Karpas-422 (cell line): ENCODE measurements around the gene REM2. TPM values are rescaled to one million over a fixed set of nuclear protein-coding genes. Genes with fewer than 3 reads are reported as not detected.
A peak's percentile ranks its signal among the peaks of the same experiment; 100 is the strongest.

Experiments
- DNase-seq: peaks from one replicate; pipeline ENCODE4 v3.0.0-alpha.2; 2015
- H2AFZ ChIP-seq: fragments of 200-600 bp; sonication (generic); 2 replicates; pipeline ENCODE4 v1.6.1; 2014; ENCODE audit warnings: antibody characterized with exemption, low read length, mixed read lengths
- H3K27ac ChIP-seq: fragments of 200-600 bp; sonication (generic); 2 replicates; pipeline ENCODE4 v1.5.1; 2014; ENCODE audit warnings: mild to moderate bottlenecking, low read length, moderate library complexity
- H3K27me3 ChIP-seq: fragments of 200-600 bp; sonication (generic); 2 replicates; pipeline ENCODE4 v1.6.1; 2014; ENCODE audit warnings: low read length, mixed read lengths
- H3K36me3 ChIP-seq: fragments of 200-600 bp; sonication (generic); 2 replicates; pipeline ENCODE4 v1.6.1; 2014; ENCODE audit warnings: low read length, mixed read lengths; ENCODE audit not compliant: insufficient read depth
- H3K4me1 ChIP-seq: fragments of 200-600 bp; sonication (generic); 2 replicates; pipeline ENCODE4 v1.6.1; 2014; ENCODE audit warnings: mild to moderate bottlenecking, low read length, mixed read lengths
- H3K4me2 ChIP-seq: fragments of 200-600 bp; sonication (generic); 2 replicates; pipeline ENCODE4 v1.6.1; 2014; ENCODE audit warnings: low read length, low read depth, mild to moderate bottlenecking; ENCODE audit not compliant: poor library complexity, severe bottlenecking
- H3K4me3 ChIP-seq: fragments of 200-600 bp; sonication (generic); 2 replicates; pipeline ENCODE4 v1.5.1; 2014; ENCODE audit warnings: mild to moderate bottlenecking, antibody characterized with exemption, low read length, mixed read lengths
- H3K79me2 ChIP-seq: fragments of 200-600 bp; sonication (generic); 2 replicates; pipeline ENCODE4 v1.6.1; 2014; ENCODE audit warnings: mild to moderate bottlenecking, low read length, mixed read lengths
- H3K9ac ChIP-seq: fragments of 200-600 bp; sonication (generic); 2 replicates; pipeline ENCODE4 v1.6.0; 2014; ENCODE audit warnings: low read length
- H3K9me2 ChIP-seq: fragments of 200-600 bp; sonication (generic), shearing (Covaris generic); replicated peaks from 2 replicates; pipeline ENCODE4 v1.6.0; 2014; ENCODE audit warnings: mild to moderate bottlenecking, low read length, moderate library complexity; ENCODE audit not compliant: insufficient read depth
- H3K9me3 ChIP-seq: fragments of 300-700, 200-600 bp; sonication (generic); 2 replicates; pipeline ENCODE4 v1.6.1; 2014; ENCODE audit warnings: low read length, mixed read lengths
- H4K20me1 ChIP-seq: fragments of 200-600 bp; sonication (generic); 2 replicates; pipeline ENCODE4 v1.6.1; 2014; ENCODE audit warnings: mild to moderate bottlenecking, antibody characterized with exemption, low read length, low read depth; ENCODE audit not compliant: insufficient read depth
- total RNA-seq: library from RNA; depleted of rRNA; stranded (reverse); fragments of >200 nt; shearing (Covaris generic); gene quantifications from 2 replicates; pipeline ENCODE4 v1.2.3, GENCODE V29; 2014; ENCODE audit warnings: low replicate concordance

The REM2 gene
- total RNA-seq, 1 experiment from 2014 or later: not detected

GRCh38 chr14:22920697-22921096, 37.7 kb downstream of the REM2 start:
- H3K79me2 ChIP-seq: peaks cover 30% of the 10 kb centered on the region
- H3K27ac ChIP-seq: peak overlapping the region; percentile 82; the same call in 1 of the 2 replicates
- no peaks in the 10 kb centered on the region for H4K20me1 ChIP-seq
- H3K9me3 ChIP-seq: no peaks in the 10 kb centered on the region
- no peak for DNase-seq
- H3K4me3 ChIP-seq: no peak overlapping the region
- peak overlapping the region; percentile 80 for H3K4me2 ChIP-seq
- no peaks in the 10 kb centered on the region for H3K27me3 ChIP-seq
- H3K4me1 ChIP-seq: peaks cover 32% of the 10 kb centered on the region
- H2AFZ ChIP-seq: no peak overlapping the region
- H3K9ac ChIP-seq: 0 out of 2 replicates have a peak overlapping the region, but pooled peaks have one; percentile 67
- H3K36me3 ChIP-seq: peaks cover 30% of the 10 kb centered on the region
- H3K9me2 ChIP-seq: no peaks in the 10 kb centered on the region

GRCh38 chr14:22922294-22922693, 39.3 kb downstream of the REM2 start:
- Histone ChIP-seq H4K20me1 (no peaks in the 10 kb centered on the region), H2AFZ (no peak overlapping the region), H3K79me2 (peaks cover 30% of the 10 kb centered on the region), H3K9me3 (no peaks in the 10 kb centered on the region), H3K9me2 (no peaks in the 10 kb centered on the region), H3K27me3 (no peaks in the 10 kb centered on the region), H3K27ac (no peak overlapping the region), H3K4me2 (no peak overlapping the region), H3K36me3 (peaks cover 44% of the 10 kb centered on the region), H3K4me3 (no peak overlapping the region), H3K4me1 (peaks cover 44% of the 10 kb centered on the region), H3K9ac (no peak overlapping the region)
- no peak for DNase-seq

- Histone ChIP-seq H3K4me3 (no peak overlapping the region), H3K79me2 (peaks cover 32% of the 10 kb centered on the region), H3K27me3 (no peaks in the 10 kb centered on the region), H3K4me1 (peaks cover 48% of the 10 kb centered on the region), H3K9me3 (no peaks in the 10 kb centered on the region), H3K36me3 (peaks cover 46% of the 10 kb centered on the region), H2AFZ (no peak overlapping the region), H3K27ac (no peak overlapping the region), H4K20me1 (no peaks in the 10 kb centered on the region), H3K4me2 (no peak overlapping the region), H3K9ac (no peak overlapping the region), H3K9me2 (no peaks in the 10 kb centered on the region)
- no peak for DNase-seq
Observed at GRCh38 chr14:22923746-22924145, 40.7 kb downstream of the REM2 start.

GRCh38 chr14:22925513-22925912, 42.5 kb downstream of the REM2 start:
- H3K4me1 ChIP-seq: peaks cover 43% of the 10 kb centered on the region

GRCh38 chr14:22926316-22926715, 43.3 kb downstream of the REM2 start:
- peaks cover 39% of the 10 kb centered on the region for H3K36me3 ChIP-seq

More at GRCh38 chr14:22925513-22925912, 42.5 kb downstream of the REM2 start:
- Histone ChIP-seq H3K36me3 (peaks cover 44% of the 10 kb centered on the region), H3K27me3 (no peaks in the 10 kb centered on the region), H2AFZ (no peak overlapping the region), H3K9ac (no peak overlapping the region), H3K9me3 (no peaks in the 10 kb centered on the region), H3K79me2 (peaks cover 36% of the 10 kb centered on the region), H3K9me2 (no peaks in the 10 kb centered on the region), H3K4me3 (no peak overlapping the region), H3K27ac (no peak overlapping the region), H4K20me1 (no peaks in the 10 kb centered on the region), H3K4me2 (peak overlapping the region; percentile 95)
- DNase-seq: no peak

GRCh38 chr14:22928237-22929103, 45.4 kb downstream of the REM2 start:
- H3K4me2 ChIP-seq: peak overlapping the region; percentile 95
- no peaks in the 10 kb centered on the region for H3K27me3 ChIP-seq
- DNase-seq: peak; percentile 64
- peaks cover 35% of the 10 kb centered on the region for H3K4me1 ChIP-seq
- no peaks in the 10 kb centered on the region for H4K20me1 ChIP-seq
- peak overlapping the region; percentile 84 for H3K4me3 ChIP-seq
- peak overlapping the region; percentile 90 for H3K9ac ChIP-seq
- peak overlapping the region; percentile 27; the same call in 1 of the 2 replicates for H2AFZ ChIP-seq
- H3K36me3 ChIP-seq: peaks cover 30% of the 10 kb centered on the region
- H3K79me2 ChIP-seq: peaks cover 36% of the 10 kb centered on the region
- no peaks in the 10 kb centered on the region for H3K9me2 ChIP-seq
- peak overlapping the region; percentile 55 for H3K27ac ChIP-seq
- H3K9me3 ChIP-seq: no peaks in the 10 kb centered on the region

More at GRCh38 chr14:22926316-22926715, 43.3 kb downstream of the REM2 start:
- H3K27ac ChIP-seq: peak overlapping the region; percentile 28
- H2AFZ ChIP-seq: no peak overlapping the region
- peak overlapping the region; percentile 95 for H3K4me2 ChIP-seq
- H3K9ac ChIP-seq: no peak overlapping the region
- DNase-seq: no peak
- H3K79me2 ChIP-seq: peaks cover 36% of the 10 kb centered on the region
- H3K9me3 ChIP-seq: no peaks in the 10 kb centered on the region
- H3K27me3 ChIP-seq: no peaks in the 10 kb centered on the region
- peaks cover 35% of the 10 kb centered on the region for H3K4me1 ChIP-seq
- no peaks in the 10 kb centered on the region for H4K20me1 ChIP-seq
- H3K4me3 ChIP-seq: no peak overlapping the region; the same call in 1 of the 2 replicates
- H3K9me2 ChIP-seq: no peaks in the 10 kb centered on the region

GRCh38 chr14:22929104-22929960, 46.3 kb downstream of the REM2 start, which contains the start of gene PRMT5:
Gene PRMT5 (minus strand): TSS chr14:22929376. CDS start chr14:22929361, 15 bp downstream.
- Histone ChIP-seq H3K79me2 (peaks cover 36% of the 10 kb centered on the region), H3K4me1 (peaks cover 35% of the 10 kb centered on the region), H4K20me1 (no peaks in the 10 kb centered on the region), H3K9ac (peak within 1 kb of the TSS; percentile 90), H3K27me3 (no peaks in the 10 kb centered on the region), H3K9me2 (no peaks in the 10 kb centered on the region), H3K4me3 (peak within 1 kb of the TSS; percentile 84), H2AFZ (peak within 1 kb of the TSS; percentile 93), H3K36me3 (peaks cover 26% of the 10 kb centered on the region), H3K4me2 (peak within 1 kb of the TSS; percentile 95), H3K27ac (peak within 1 kb of the TSS; percentile 55), H3K9me3 (no peaks in the 10 kb centered on the region)
- DNase-seq: peak; percentile 100
